ENCODE results near the gene HBE1. TPM values are rescaled to one million over a fixed set of nuclear protein-coding genes. Genes with fewer than 3 reads are reported as not detected.
"Not testable (repeated sequence)": the region's sequence is repeated elsewhere in the genome, so short reads cannot be mapped to it uniquely, and the experiment has no call there.

The HBE1 gene
- total RNA-seq, 1 experiment from 2014 or later: 1.5 TPM

- DNase-seq: no peak
- no peak overlapping the region for H3K4me3 ChIP-seq (ENCODE audit: insufficient read depth, low read depth, low read length)
- H3K27me3 ChIP-seq (ENCODE audit: control insufficient read depth, insufficient read depth, low read length): 0 out of 2 replicates have a peak, but pooled peaks cover 1% of the 10 kb centered on the region
- no peaks in the 10 kb centered on the region for H3K36me3 ChIP-seq (replicated peaks; ENCODE audit: control insufficient read depth, insufficient read depth, low read length)
Measured at GRCh38 chr11:5252192-5252918, 17.4 kb downstream of the HBE1 start.

DNA sequence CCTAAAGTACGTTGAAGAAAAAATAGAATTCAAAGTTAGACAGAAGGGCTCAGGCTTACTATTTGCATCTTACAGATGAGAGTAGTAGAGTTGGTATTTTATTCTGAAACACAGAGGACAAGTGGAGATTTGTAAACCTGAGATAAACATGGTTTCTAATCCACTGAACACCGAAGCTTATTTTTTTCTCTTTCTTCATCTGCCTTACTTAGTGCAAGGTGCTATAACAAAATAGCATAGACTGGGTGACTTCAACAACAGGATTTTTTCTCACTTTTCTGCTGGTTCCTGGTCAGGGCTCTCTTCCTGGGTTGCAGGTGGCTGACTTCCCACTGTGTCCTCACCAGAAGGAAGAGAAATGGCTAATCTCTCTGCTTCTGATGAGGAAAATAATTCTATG is 18.0 kb downstream of the HBE1 start:
- Histone ChIP-seq H3K36me3 (replicated peaks; ENCODE audit: control insufficient read depth, insufficient read depth, low read length) (no peaks in the 10 kb centered on the region), H3K4me3 (ENCODE audit: insufficient read depth, low read depth, low read length) (no peak overlapping the region), H3K27me3 (ENCODE audit: control insufficient read depth, insufficient read depth, low read length) (0 out of 2 replicates have a peak, but pooled peaks cover under 1% of the 10 kb centered on the region)
- DNase-seq: no peak

GRCh38 chr11:5250543-5251204 is 19.1 kb downstream of the HBE1 start:
- H3K27me3 ChIP-seq (ENCODE audit: control insufficient read depth, insufficient read depth, low read length): no peaks in the 10 kb centered on the region
- H3K36me3 ChIP-seq (replicated peaks; ENCODE audit: control insufficient read depth, insufficient read depth, low read length): no peaks in the 10 kb centered on the region
- H3K4me3 ChIP-seq (ENCODE audit: insufficient read depth, low read depth, low read length): no peak overlapping the region
- DNase-seq: no peak

DNA sequence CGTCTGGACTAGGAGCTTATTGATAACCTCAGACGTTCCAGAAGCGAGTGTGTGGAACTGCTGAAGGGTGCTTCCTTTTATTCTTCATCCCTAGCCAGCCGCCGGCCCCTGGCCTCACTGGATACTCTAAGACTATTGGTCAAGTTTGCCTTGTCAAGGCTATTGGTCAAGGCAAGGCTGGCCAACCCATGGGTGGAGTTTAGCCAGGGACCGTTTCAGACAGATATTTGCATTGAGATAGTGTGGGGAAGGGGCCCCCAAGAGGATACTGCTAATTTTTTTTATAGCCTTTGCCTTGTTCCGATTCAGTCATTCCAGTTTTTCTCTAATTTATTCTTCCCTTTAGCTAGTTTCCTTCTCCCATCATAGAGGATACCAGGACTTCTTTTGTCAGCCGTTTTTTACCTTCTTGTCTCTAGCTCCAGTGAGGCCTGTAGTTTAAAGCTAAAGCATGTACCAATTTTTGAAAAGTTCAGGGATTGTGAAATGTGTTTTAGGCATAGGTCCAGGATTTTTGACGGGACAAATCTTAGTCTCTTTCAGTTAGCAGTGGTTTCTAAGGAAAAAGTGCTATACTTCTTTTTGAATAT is 19.8 kb downstream of the HBE1 start, which contains the start of gene HBG1:
HBG1 (minus strand) TSS at position 51 of the 590 bp plus-strand sequence. CDS start 53 bp downstream, outside the sequence.
- not testable (repeated sequence) for H3K36me3 ChIP-seq (replicated peaks; ENCODE audit: control insufficient read depth, insufficient read depth, low read length); H3K4me3 ChIP-seq (ENCODE audit: insufficient read depth, low read depth, low read length); DNase-seq; H3K27me3 ChIP-seq (ENCODE audit: control insufficient read depth, insufficient read depth, low read length)

DNA sequence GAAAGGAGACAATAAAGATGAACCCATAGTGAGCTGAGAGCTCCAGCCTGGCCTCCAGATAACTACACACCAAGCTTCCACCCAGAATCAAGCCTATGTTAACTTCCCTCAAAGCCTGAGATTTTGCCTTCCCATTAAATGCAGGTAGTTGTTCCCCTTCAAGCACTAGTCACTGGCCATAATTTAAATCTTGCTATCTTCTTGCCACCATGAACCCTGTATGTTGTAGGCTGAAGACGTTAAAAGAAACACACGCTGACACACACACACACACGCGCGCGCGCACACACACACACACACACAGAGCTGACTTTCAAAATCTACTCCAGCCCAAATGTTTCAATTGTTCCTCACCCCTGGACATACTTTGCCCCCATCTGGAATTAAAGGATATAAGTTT is 21.2 kb downstream of the HBE1 start:
- DNase-seq; H3K27me3 ChIP-seq (ENCODE audit: control insufficient read depth, insufficient read depth, low read length); H3K4me3 ChIP-seq (ENCODE audit: insufficient read depth, low read depth, low read length); H3K36me3 ChIP-seq (replicated peaks; ENCODE audit: control insufficient read depth, insufficient read depth, low read length): not testable (repeated sequence)

GRCh38 chr11:5247472-5248192 is 22.1 kb downstream of the HBE1 start:
- no peak for DNase-seq
- Histone ChIP-seq H3K4me3 (ENCODE audit: insufficient read depth, low read depth, low read length) (no peak overlapping the region), H3K36me3 (replicated peaks; ENCODE audit: control insufficient read depth, insufficient read depth, low read length) (no peaks in the 10 kb centered on the region), H3K27me3 (ENCODE audit: control insufficient read depth, insufficient read depth, low read length) (no peaks in the 10 kb centered on the region)

DNA sequence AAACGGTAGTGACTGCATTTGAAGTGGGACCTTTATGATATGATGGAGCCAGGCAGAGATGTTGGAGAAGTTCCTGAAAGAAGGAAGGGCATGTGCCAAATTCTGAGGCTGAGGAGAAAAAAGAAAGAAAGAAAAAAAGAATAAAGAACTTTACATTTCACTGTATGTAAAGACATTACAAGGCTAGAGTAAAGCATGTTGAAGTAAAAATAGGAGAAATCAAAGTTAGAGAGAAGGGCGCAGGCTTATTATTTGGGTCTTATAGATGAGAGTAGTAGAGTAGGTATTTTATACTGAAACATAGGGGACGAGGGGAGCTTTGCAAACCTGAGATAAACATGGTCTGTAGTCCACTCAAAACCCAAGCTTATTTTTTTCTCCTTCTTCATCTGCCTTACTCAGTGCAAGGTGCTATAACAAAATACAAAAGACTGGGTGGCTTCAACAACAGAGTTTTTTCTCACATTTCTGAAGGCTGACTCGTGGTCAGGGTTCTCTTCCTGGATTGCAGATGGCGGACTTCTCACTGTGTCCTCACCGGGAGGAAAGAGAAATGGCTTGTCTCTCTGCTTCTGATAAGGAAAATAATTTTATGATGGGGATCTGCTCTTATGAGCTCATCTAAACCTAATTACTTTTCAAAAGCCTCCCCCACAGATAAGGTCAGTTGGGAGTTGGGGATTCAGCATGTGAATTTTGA is 22.8 kb downstream of the HBE1 start:
- DNase-seq: no peak
- Histone ChIP-seq H3K27me3 (ENCODE audit: control insufficient read depth, insufficient read depth, low read length) (no peaks in the 10 kb centered on the region), H3K4me3 (ENCODE audit: insufficient read depth, low read depth, low read length) (no peak overlapping the region), H3K36me3 (replicated peaks; ENCODE audit: control insufficient read depth, insufficient read depth, low read length) (no peaks in the 10 kb centered on the region)

- Histone ChIP-seq H3K27me3 (ENCODE audit: control insufficient read depth, insufficient read depth, low read length) (no peaks in the 10 kb centered on the region), H3K4me3 (ENCODE audit: insufficient read depth, low read depth, low read length) (no peak overlapping the region), H3K36me3 (replicated peaks; ENCODE audit: control insufficient read depth, insufficient read depth, low read length) (no peaks in the 10 kb centered on the region)
- no peak for DNase-seq
Measured at GRCh38 chr11:5245155-5245554, 24.6 kb downstream of the HBE1 start.

DNA sequence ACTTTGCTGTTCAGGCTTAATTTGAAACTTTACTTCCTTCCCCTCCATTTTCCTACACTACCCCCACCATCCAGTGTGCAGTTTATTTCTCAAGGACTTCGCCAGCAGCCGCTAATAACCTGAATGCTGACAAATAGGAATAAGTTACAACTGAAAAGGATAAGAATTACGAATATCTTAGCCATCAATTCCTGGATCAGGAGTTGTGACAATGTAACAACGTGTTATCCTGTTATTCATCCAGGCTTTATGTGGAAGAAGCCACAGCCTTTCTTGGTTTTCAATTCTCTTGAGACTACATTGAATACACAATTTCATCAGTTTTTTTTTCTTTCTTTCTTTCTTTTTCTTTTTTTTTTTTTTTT is 25.9 kb downstream of the HBE1 start:
- Histone ChIP-seq H3K4me3 (ENCODE audit: insufficient read depth, low read depth, low read length) (no peak overlapping the region), H3K27me3 (ENCODE audit: control insufficient read depth, insufficient read depth, low read length) (no peaks in the 10 kb centered on the region), H3K36me3 (replicated peaks; ENCODE audit: control insufficient read depth, insufficient read depth, low read length) (no peaks in the 10 kb centered on the region)
- no peak for DNase-seq

DNA sequence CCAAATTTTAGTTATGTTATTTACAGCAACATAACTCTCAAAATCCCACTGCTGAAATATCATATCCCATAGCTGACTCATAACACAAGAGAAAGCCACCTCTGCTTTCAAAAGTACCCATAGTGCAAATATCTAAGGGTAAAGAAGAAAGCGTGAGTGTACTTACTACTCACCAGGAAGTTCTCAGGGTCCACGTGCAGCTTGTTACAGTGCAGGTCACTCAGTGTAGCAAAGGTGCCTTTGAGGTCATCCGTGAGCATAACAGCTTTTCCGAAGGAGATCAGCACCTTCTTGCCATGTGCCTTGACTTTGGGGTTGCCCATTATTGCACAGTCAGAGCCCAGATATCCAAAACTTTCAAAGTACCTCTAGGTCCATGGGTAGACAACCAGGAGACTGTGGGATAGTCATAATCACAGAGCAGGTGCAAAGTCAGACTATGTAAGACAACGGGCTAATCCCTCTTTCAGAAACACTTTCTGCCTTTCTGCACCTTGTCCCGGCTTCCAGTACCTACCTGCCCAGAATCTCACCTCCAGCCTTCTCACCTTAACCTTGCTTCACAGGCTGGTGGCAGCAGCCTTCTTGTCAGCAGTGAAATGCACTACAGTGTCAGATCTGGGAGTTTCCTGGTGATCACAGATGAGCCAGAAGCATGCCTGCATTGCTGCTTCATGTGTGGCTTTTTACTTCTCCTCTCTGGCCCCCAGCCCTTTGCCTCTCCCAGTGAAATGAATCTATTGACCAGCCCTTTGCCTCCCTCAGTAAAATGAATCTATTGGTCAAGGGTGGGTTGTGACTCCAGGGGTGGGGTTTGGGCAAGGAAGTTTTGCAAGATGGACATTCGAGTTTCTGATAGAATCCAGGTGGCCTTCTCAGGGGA is 26.6 kb downstream of the HBE1 start:
- H3K36me3 ChIP-seq (replicated peaks; ENCODE audit: control insufficient read depth, insufficient read depth, low read length): no peaks in the 10 kb centered on the region
- DNase-seq: no peak

GRCh38 chr11:5242208-5242607 is 27.5 kb downstream of the HBE1 start:
- Histone ChIP-seq H3K36me3 (replicated peaks; ENCODE audit: control insufficient read depth, insufficient read depth, low read length) (no peaks in the 10 kb centered on the region), H3K27me3 (ENCODE audit: control insufficient read depth, insufficient read depth, low read length) (no peaks in the 10 kb centered on the region), H3K4me3 (ENCODE audit: insufficient read depth, low read depth, low read length) (no peak overlapping the region)
- no peak for DNase-seq

More for the DNA sequence above, 26.6 kb downstream of the HBE1 start:
- Histone ChIP-seq H3K27me3 (ENCODE audit: control insufficient read depth, insufficient read depth, low read length) (no peaks in the 10 kb centered on the region), H3K4me3 (ENCODE audit: insufficient read depth, low read depth, low read length) (no peak overlapping the region)

- DNase-seq: no peak
Measured at GRCh38 chr11:5241458-5241857, 28.3 kb downstream of the HBE1 start.

DNA sequence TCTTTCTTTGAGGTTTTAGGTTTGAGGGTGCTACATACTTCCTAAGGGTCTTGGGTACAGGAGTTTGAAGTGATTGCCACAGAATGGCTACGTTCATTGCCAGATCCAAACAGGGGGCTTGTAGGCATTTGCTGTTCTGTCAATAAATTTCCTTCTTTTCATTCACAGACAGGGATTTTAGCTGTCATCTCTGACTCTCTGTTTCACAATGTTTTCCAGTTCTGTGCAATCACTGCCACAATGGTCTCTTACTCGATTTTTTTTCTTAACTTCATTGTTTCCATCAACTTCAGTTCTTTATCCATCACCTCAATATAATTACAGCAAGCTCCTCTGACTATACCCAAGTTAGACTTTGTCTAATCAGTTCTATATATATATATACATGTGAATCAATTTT is 29.3 kb downstream of the HBE1 start:
- H3K27me3 ChIP-seq (ENCODE audit: control insufficient read depth, insufficient read depth, low read length): no peaks in the 10 kb centered on the region
- DNase-seq: no peak
- H3K4me3 ChIP-seq (ENCODE audit: insufficient read depth, low read depth, low read length): no peak overlapping the region
- H3K36me3 ChIP-seq (replicated peaks; ENCODE audit: control insufficient read depth, insufficient read depth, low read length): no peaks in the 10 kb centered on the region

More at GRCh38 chr11:5241458-5241857, 28.3 kb downstream of the HBE1 start:
- Histone ChIP-seq H3K36me3 (replicated peaks; ENCODE audit: control insufficient read depth, insufficient read depth, low read length) (no peaks in the 10 kb centered on the region), H3K4me3 (ENCODE audit: insufficient read depth, low read depth, low read length) (no peak overlapping the region), H3K27me3 (ENCODE audit: control insufficient read depth, insufficient read depth, low read length) (no peaks in the 10 kb centered on the region)
